Measurements from ENCODE around the gene POMGNT2. TPM values are rescaled to one million over a fixed set of nuclear protein-coding genes. Genes with fewer than 3 reads are reported as not detected.

Gene POMGNT2
- total and polyA plus RNA-seq, 9 donors, result 12.0 to 51.7 (median 36.0) TPM

DNA sequence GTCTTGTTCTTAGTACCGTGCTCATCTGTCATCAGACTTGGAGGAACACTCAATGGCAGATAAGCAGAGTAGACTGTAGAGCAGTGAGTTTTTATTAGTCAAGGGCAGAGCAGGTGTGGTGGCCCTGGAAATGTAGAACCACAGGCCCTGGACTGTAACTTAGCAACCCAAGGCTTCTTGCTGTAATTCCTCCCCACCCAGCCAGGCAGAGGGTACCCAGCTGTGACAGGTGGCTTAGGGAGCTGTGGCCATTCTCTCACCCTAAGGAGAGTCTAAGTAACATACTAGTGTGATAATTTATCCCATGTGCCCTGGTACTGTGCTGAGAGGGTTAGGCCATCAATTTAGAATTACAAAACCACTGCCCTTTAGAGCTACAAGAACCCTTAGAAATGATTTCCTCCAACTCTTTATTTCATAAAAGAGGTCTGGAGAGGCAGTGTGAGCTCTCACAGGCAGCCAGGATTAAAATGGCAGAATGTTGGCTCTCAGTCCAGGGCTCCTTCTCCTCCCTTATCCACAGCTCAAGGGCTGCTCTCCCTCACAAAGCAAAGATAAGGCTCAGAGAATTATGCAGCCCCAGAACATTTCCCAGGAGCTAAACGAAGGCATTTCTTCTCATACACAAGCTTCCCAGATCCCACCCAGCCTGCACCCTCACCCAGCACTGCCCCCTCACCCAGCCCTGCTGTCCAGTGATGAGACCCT, 3.0 kb downstream of the POMGNT2 start:
- H3K4me3 ChIP-seq, result no peak overlapping the region
- H3K36me3 ChIP-seq, result no peaks in the 10 kb centered on the region
- TF ChIP-seq POLR2A (IDR thresholded peaks at IDR 0.05), result no peak
- TF ChIP-seq EP300 (IDR thresholded peaks at IDR 0.05), result no peak
- TF ChIP-seq CTCF (IDR thresholded peaks at IDR 0.05), result no peak
- 40 to 43% (median 43%) methylated on average over 2 of the region's 2 CpGs for WGBS, 3 donors
- no peaks in the 10 kb centered on the region for H3K27me3 ChIP-seq
- H3K4me1 ChIP-seq (ENCODE audit: insufficient read depth), result peaks cover 8% of the 10 kb centered on the region
- intact Hi-C loops (cut with DNase I), result loop anchor here in 2 of 4 donors (5.0 to 10.0 kb wide), 3 partner anchors 49 to 118 kb away; no protein-coding TSS in a partner anchor
- H3K9me3 ChIP-seq, result no peaks in the 10 kb centered on the region
- DNase-seq, result peak in 1 of 5 donors; percentile 31
- peak overlapping the region; percentile 3 to 21 for H3K27ac ChIP-seq

DNA sequence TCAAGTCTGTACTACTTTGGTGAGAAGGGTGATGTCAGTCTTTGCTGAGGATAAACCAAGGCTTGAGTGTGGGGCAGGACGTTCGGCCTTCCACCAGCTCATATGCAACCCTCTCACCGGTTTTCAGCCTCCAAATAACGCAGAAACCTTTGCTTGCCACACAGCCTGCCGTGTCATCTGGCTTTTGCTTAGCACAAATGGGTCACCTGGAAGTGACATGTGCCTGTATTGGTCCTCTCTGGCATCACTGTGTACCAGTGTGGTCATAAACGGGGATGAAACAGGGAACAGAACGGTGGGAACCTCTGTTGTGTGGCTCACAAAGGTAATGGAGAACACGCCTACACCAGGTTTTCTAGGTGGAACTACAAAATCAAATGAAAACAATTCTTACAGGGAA, 7.1 kb downstream of the POMGNT2 start:
- intact Hi-C loops (cut with DNase I), result loop anchor here in 1 of 4 donors (10.0 kb wide), 1 partner anchor 134 kb away; no protein-coding TSS in a partner anchor
- Histone ChIP-seq H3K4me3 (no peak overlapping the region), H3K9me3 (no peaks in the 10 kb centered on the region), H3K27ac (no peak overlapping the region), H3K4me1 (ENCODE audit: insufficient read depth) (peaks cover 11% of the 10 kb centered on the region), H3K27me3 (no peaks in the 10 kb centered on the region), H3K36me3 (no peaks in the 10 kb centered on the region)
- no peak for DNase-seq
- WGBS, 3 donors, result 92 to 95% (median 93%) methylated on average over 8 of the region's 8 CpGs
- TF ChIP-seq EP300 (IDR thresholded peaks at IDR 0.05), result no peak
- no peak for TF ChIP-seq CTCF (IDR thresholded peaks at IDR 0.05)
- no peak for TF ChIP-seq POLR2A (IDR thresholded peaks at IDR 0.05)

- no peaks in the 10 kb centered on the region for H3K9me3 ChIP-seq
- no peak overlapping the region for H3K27ac ChIP-seq
- no peaks in the 10 kb centered on the region for H3K36me3 ChIP-seq
- intact Hi-C loops (cut with DNase I), result loop anchor here in 1 of 4 donors (10.0 kb wide), 1 partner anchor 133 kb away; no protein-coding TSS in a partner anchor
- TF ChIP-seq EP300 (IDR thresholded peaks at IDR 0.05) (no peak), CTCF (IDR thresholded peaks at IDR 0.05) (no peak), POLR2A (IDR thresholded peaks at IDR 0.05) (no peak)
- peaks cover 8% of the 10 kb centered on the region for H3K4me1 ChIP-seq (ENCODE audit: insufficient read depth)
- DNase-seq, result no peak
- no peaks in the 10 kb centered on the region for H3K27me3 ChIP-seq
- no peak overlapping the region for H3K4me3 ChIP-seq
- 34 to 66% (median 50%) methylated on average over 5 of the region's 5 CpGs for WGBS, 3 donors
Measured at GRCh38 chr3:43097400-43098080, 8.3 kb downstream of the POMGNT2 start.

GRCh38 chr3:43096761-43097160, 9.1 kb downstream of the POMGNT2 start:
- no peak for TF ChIP-seq CTCF (IDR thresholded peaks at IDR 0.05)
- TF ChIP-seq EP300 (IDR thresholded peaks at IDR 0.05), result no peak
- TF ChIP-seq POLR2A (IDR thresholded peaks at IDR 0.05), result no peak

More at GRCh38 chr3:43096761-43097160, 9.1 kb downstream of the POMGNT2 start:
- Histone ChIP-seq H3K36me3 (no peaks in the 10 kb centered on the region), H3K4me1 (ENCODE audit: insufficient read depth) (peaks cover 8% of the 10 kb centered on the region), H3K9me3 (no peaks in the 10 kb centered on the region), H3K27ac (no peak overlapping the region), H3K4me3 (no peak overlapping the region), H3K27me3 (no peaks in the 10 kb centered on the region)
- intact Hi-C loops (cut with DNase I), result loop anchor here in 1 of 4 donors (10.0 kb wide), 1 partner anchor 132 kb away; no protein-coding TSS in a partner anchor
- DNase-seq, result no peak
- WGBS, 3 donors, result 62 to 66% (median 65%) methylated on average over 3 of the region's 3 CpGs

All from ovary (tissue), 9 donors.